ENCODE data around the gene ZNF862. TPM values are rescaled to one million over a fixed set of nuclear protein-coding genes. Genes with fewer than 3 reads are reported as not detected.

ZNF862 gene
- total RNA-seq, 1 donor, result 8.7 TPM

- H4K20me1 ChIP-seq (ENCODE audit: insufficient read depth, low read length), result no peaks in the 10 kb centered on the region
- H3K4me2 ChIP-seq (ENCODE audit: insufficient read depth, low read length), result no peak overlapping the region
- TF ChIP-seq CTCF (IDR thresholded peaks at IDR 0.05; ENCODE audit: extremely low read depth, low read depth, low read length), result no peak
- H3K4me1 ChIP-seq (ENCODE audit: insufficient read depth, low read length), result peaks cover 10% of the 10 kb centered on the region
- no peak overlapping the region for H2AFZ ChIP-seq (ENCODE audit: low read length)
- no peaks in the 10 kb centered on the region for H3K27me3 ChIP-seq (ENCODE audit: insufficient read depth, low read length)
- DNase-seq (ENCODE audit: insufficient read length, low spot score, missing footprints), result no peak
- peaks cover 11% of the 10 kb centered on the region for H3K36me3 ChIP-seq (ENCODE audit: insufficient read depth, low read length)
- H3K79me2 ChIP-seq (ENCODE audit: insufficient read depth, low read length), result no peaks in the 10 kb centered on the region
- H3K4me3 ChIP-seq (ENCODE audit: insufficient read depth, low read length), result no peak overlapping the region
- H3K27ac ChIP-seq (ENCODE audit: low read depth, low read length), result no peak overlapping the region
- no peaks in the 10 kb centered on the region for H3K9me3 ChIP-seq (ENCODE audit: low read depth, low read length)
Observed at GRCh38 chr7:149850716-149851115, 12.5 kb downstream of the ZNF862 start.

DNA sequence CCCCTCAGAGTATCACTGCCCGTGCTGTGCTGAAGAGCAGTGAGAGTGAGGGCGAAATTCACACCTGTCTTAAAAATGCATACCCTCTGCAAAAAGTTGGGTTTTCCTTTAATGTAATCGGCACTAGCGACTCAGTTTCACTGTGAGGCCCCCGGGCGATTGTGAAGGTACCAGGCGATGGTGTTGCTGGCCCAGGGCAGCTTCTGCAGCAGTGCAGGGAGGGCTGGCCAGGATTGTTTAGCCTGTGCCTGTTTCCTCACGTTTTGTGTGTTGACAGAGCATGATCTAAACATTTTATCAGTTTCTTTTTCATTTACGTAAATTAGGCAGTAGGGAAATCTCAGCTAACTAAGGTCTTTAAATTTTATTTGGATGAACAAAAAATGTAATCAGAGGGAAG lies 13.3 kb downstream of the ZNF862 start:
- Histone ChIP-seq H3K4me1 (ENCODE audit: insufficient read depth, low read length) (peaks cover 10% of the 10 kb centered on the region), H3K4me3 (ENCODE audit: insufficient read depth, low read length) (no peak overlapping the region), H3K27me3 (ENCODE audit: insufficient read depth, low read length) (no peaks in the 10 kb centered on the region), H3K4me2 (ENCODE audit: insufficient read depth, low read length) (no peak overlapping the region), H3K36me3 (ENCODE audit: insufficient read depth, low read length) (peaks cover 11% of the 10 kb centered on the region), H2AFZ (ENCODE audit: low read length) (no peak overlapping the region), H3K79me2 (ENCODE audit: insufficient read depth, low read length) (no peaks in the 10 kb centered on the region), H4K20me1 (ENCODE audit: insufficient read depth, low read length) (no peaks in the 10 kb centered on the region), H3K27ac (ENCODE audit: low read depth, low read length) (no peak overlapping the region), H3K9me3 (ENCODE audit: low read depth, low read length) (no peaks in the 10 kb centered on the region)
- DNase-seq (ENCODE audit: insufficient read length, low spot score, missing footprints), result no peak
- TF ChIP-seq CTCF (IDR thresholded peaks at IDR 0.05; ENCODE audit: extremely low read depth, low read depth, low read length), result no peak

DNA sequence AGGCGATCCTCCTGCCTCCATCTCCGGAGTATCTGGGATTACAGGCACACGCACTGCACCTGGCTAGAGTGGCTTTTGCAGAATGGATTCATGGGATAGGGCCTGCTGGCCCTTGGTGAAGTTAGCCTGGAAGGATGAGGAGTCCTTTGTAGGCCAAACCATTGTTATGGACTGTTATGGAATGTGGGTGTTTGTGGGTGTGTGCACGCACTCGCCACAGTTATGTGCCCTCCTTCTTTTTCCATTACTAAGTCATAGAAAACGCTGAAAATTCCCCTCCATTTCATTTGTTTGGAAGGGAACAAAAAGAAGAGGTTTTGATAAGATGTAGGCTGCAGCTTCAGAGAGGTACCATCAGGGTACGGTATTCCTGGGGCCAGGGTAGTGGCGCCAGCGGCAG lies 15.0 kb downstream of the ZNF862 start:
- Histone ChIP-seq H3K79me2 (ENCODE audit: insufficient read depth, low read length) (no peaks in the 10 kb centered on the region), H3K27ac (ENCODE audit: low read depth, low read length) (no peak overlapping the region), H3K4me2 (ENCODE audit: insufficient read depth, low read length) (no peak overlapping the region), H3K27me3 (ENCODE audit: insufficient read depth, low read length) (no peaks in the 10 kb centered on the region), H3K4me1 (ENCODE audit: insufficient read depth, low read length) (peaks cover 10% of the 10 kb centered on the region), H3K36me3 (ENCODE audit: insufficient read depth, low read length) (peaks cover 4% of the 10 kb centered on the region), H3K9me3 (ENCODE audit: low read depth, low read length) (no peaks in the 10 kb centered on the region), H3K4me3 (ENCODE audit: insufficient read depth, low read length) (no peak overlapping the region), H2AFZ (ENCODE audit: low read length) (no peak overlapping the region), H4K20me1 (ENCODE audit: insufficient read depth, low read length) (no peaks in the 10 kb centered on the region)
- peak; percentile 73 for DNase-seq (ENCODE audit: insufficient read length, low spot score, missing footprints)
- no peak for TF ChIP-seq CTCF (IDR thresholded peaks at IDR 0.05; ENCODE audit: extremely low read depth, low read depth, low read length)

DNA sequence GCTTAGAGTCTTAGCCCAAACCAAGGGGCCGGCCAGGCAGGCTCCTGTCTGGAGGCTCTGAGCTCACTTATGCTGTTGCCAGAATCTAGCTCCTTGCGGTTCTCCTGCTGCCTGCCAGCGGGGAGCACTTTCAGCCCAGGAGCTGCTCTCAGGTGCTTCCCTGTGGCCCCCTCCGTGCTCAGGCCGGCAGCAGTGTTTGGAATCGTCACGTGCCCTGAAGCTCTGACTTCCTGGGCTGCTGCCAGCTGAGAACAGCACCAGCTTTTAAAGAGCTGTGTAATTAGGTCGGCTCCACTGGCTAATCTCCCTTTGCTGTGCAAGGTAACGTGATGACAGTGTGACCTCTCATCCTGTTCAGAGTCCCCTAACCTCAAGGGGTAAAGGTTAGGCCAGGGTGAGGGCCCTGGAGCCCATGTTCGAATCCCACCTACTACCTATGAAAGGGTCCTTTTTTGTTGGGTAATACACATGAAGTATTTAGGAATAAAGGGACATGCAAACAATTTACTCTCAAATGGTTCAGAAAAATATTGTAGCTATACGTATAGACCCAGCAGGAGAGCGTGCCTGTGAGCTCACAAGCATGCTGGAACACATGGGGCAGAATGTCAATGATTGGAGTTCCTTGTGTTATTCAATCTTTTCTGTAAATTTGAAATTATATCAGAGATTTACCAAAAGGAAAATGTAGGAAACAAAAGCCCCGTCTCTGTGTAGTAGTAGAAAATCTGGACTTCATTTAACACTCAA lies 16.6 kb downstream of the ZNF862 start:
- TF ChIP-seq CTCF (IDR thresholded peaks at IDR 0.05; ENCODE audit: extremely low read depth, low read depth, low read length), result no peak
- Histone ChIP-seq H3K4me1 (ENCODE audit: insufficient read depth, low read length) (peaks cover 10% of the 10 kb centered on the region), H4K20me1 (ENCODE audit: insufficient read depth, low read length) (no peaks in the 10 kb centered on the region), H3K79me2 (ENCODE audit: insufficient read depth, low read length) (no peaks in the 10 kb centered on the region), H3K9me3 (ENCODE audit: low read depth, low read length) (no peaks in the 10 kb centered on the region), H3K4me2 (ENCODE audit: insufficient read depth, low read length) (peak overlapping the region; percentile 34), H3K4me3 (ENCODE audit: insufficient read depth, low read length) (no peak overlapping the region), H2AFZ (ENCODE audit: low read length) (no peak overlapping the region), H3K27me3 (ENCODE audit: insufficient read depth, low read length) (no peaks in the 10 kb centered on the region), H3K36me3 (ENCODE audit: insufficient read depth, low read length) (no peaks in the 10 kb centered on the region), H3K27ac (ENCODE audit: low read depth, low read length) (no peak overlapping the region)
- peak; percentile 87 for DNase-seq (ENCODE audit: insufficient read length, low spot score, missing footprints)

All from osteoblast (primary cell).